HEK293 (cell line): ENCODE results near the gene OXNAD1.

Source experiments
- ZNF335 ChIP-seq: fragments of 450-650 bp; formaldehyde crosslinking; conservative IDR thresholded peaks from 2 replicates; pipeline ENCODE4 v1.5.1; 2016; ENCODE audit warnings: missing biosample characterization, missing genetic modification characterization
- TF ChIP-seq, protein P1 (sequence below): fragments of 450-650 bp; formaldehyde crosslinking; IDR thresholded peaks from 2 replicates; pipeline ENCODE4 v1.5.1; 2016; ENCODE audit warnings: missing biosample characterization, missing genetic modification characterization, low read depth
- TF ChIP-seq, protein P2 (sequence below): fragments of 450-650 bp; formaldehyde crosslinking; IDR thresholded peaks from 2 replicates; pipeline ENCODE4 v1.5.1; 2016; ENCODE audit warnings: missing biosample characterization, missing genetic modification characterization

DNA sequence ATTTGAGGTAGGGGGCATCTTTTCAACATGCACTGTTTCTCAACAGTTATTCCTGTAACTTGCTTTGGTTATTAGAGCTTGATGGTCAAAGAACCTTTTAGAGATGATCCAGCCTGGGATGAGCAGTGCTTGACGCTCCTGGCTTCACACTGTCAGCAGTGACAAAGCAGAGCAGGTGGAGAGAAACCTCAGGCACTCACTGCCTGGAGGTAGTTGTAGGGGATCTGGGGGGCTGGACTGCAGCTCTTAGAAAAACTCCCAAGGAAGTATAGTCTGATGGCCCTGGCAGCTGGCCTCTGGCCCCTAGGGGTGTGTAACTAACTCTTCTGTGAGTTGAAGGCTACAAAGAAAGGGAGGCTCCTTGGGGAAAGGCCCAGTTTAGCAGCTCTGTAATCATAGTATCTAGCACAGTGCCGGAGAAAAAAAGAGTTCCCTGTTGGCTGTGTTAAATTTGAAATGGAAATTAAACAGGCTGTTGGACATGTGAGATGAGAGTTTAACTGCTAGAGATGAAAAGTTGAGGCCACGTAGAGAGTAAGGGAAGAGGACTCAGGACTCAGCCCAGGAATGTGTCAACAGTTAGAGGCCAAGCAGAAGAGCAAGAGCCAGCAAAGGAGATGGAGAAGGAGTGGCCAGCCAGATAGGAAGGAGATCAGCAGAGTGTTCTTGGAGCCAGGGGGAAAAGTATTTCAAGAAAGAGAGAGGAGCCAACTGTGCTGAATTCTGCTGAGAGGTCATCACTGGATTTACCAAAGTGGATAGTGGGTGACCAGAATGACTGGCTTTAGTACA, 14.2 kb downstream of the OXNAD1 start:
- no peak for TF ChIP-seq ZNF335 (tag by site-specific recombination)
- TF ChIP-seq, protein P1, sequence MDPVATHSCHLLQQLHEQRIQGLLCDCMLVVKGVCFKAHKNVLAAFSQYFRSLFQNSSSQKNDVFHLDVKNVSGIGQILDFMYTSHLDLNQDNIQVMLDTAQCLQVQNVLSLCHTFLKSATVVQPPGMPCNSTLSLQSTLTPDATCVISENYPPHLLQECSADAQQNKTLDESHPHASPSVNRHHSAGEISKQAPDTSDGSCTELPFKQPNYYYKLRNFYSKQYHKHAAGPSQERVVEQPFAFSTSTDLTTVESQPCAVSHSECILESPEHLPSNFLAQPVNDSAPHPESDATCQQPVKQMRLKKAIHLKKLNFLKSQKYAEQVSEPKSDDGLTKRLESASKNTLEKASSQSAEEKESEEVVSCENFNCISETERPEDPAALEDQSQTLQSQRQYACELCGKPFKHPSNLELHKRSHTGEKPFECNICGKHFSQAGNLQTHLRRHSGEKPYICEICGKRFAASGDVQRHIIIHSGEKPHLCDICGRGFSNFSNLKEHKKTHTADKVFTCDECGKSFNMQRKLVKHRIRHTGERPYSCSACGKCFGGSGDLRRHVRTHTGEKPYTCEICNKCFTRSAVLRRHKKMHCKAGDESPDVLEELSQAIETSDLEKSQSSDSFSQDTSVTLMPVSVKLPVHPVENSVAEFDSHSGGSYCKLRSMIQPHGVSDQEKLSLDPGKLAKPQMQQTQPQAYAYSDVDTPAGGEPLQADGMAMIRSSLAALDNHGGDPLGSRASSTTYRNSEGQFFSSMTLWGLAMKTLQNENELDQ (tag by site-specific recombination): no peak
- TF ChIP-seq, protein P2, sequence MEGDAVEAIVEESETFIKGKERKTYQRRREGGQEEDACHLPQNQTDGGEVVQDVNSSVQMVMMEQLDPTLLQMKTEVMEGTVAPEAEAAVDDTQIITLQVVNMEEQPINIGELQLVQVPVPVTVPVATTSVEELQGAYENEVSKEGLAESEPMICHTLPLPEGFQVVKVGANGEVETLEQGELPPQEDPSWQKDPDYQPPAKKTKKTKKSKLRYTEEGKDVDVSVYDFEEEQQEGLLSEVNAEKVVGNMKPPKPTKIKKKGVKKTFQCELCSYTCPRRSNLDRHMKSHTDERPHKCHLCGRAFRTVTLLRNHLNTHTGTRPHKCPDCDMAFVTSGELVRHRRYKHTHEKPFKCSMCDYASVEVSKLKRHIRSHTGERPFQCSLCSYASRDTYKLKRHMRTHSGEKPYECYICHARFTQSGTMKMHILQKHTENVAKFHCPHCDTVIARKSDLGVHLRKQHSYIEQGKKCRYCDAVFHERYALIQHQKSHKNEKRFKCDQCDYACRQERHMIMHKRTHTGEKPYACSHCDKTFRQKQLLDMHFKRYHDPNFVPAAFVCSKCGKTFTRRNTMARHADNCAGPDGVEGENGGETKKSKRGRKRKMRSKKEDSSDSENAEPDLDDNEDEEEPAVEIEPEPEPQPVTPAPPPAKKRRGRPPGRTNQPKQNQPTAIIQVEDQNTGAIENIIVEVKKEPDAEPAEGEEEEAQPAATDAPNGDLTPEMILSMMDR (tag by site-specific recombination): no peak
